Ovary (tissue), 9 donors: ENCODE data around the gene BRICD5. TPM values are rescaled to one million over a fixed set of nuclear protein-coding genes. Genes with fewer than 3 reads are reported as not detected.

Experiments
- DNase-seq, 5 donors: peaks; one replicate each; pipeline ENCODE4 v3.0.0-alpha.2; 2019 to 2020
- H3K27ac ChIP-seq, 2 donors: fragments of 200-600 bp; one replicate each; pipeline versions ENCODE4 v1.5.1 to v1.8.0; 2019 to 2022
- H3K27me3 ChIP-seq: fragments of 200-600 bp; one replicate; pipeline ENCODE4 v1.8.0; 2022
- H3K36me3 ChIP-seq: fragments of 200-600 bp; sonication (generic); one replicate; pipeline ENCODE4 v1.5.1; 2019
- H3K4me1 ChIP-seq: one replicate; pipeline ENCODE4 v1.8.1; 2013; ENCODE audit warnings: mild to moderate bottlenecking, moderate library complexity; ENCODE audit not compliant: insufficient read depth
- H3K4me3 ChIP-seq: fragments of 200-600 bp; sonication (generic); one replicate; pipeline ENCODE4 v1.5.1; 2017
- H3K9me3 ChIP-seq, 2 donors: fragments of 200-600 bp in 1 of 2; sonication (generic) in 1 of 2; one replicate each; pipeline versions ENCODE4 v1.5.1 to v1.8.1; 2013 to 2019; ENCODE audit warnings: mild to moderate bottlenecking in 1 of 2, moderate library complexity in 1 of 2
- CTCF ChIP-seq, 3 donors: fragments of 450-650 bp in 2 of 3; fragments of 200-600 bp in 1 of 3; IDR thresholded peaks; one replicate each; pipeline versions ENCODE4 v1.5.1 to v1.8.0; 2016 to 2022; ENCODE audit warnings: antibody characterized with exemption in 3 of 3, mild to moderate bottlenecking in 1 of 3
- EP300 ChIP-seq: sonication (generic); formaldehyde crosslinking; IDR thresholded peaks from one replicate; pipeline ENCODE4 v1.6.1; 2017; ENCODE audit warnings: antibody characterized with exemption
- POLR2A ChIP-seq: fragments of 450-650 bp; IDR thresholded peaks from one replicate; pipeline ENCODE4 v1.6.1; 2017; ENCODE audit warnings: antibody characterized with exemption, mild to moderate bottlenecking, moderate library complexity
- WGBS, 3 donors: extraction: QIAGEN DNeasy Blood & Tissue Kit in 1 of 3; methylation state at CpG; one replicate each; pipeline versions ENCODE4 v1.1.5 to v1.1.7; 2013 to 2017; 5-methylcytosine and 5-hydroxymethylcytosine counted together
- intact Hi-C, 4 donors: fragments of 100-400 bp; cut with DNase I; formaldehyde crosslinking; loops; one replicate each; pipeline versions ENCODE4 v1.11.0 to v1.15.1; 2022 to 2023
- polyA plus RNA-seq, 2 donors: library from polyadenylated mRNA; stranded (reverse); fragments of 200-250 nt in 1 of 2; fragments of 350-450 nt in 1 of 2; fragmentation: Illumina TruSeq in 1 of 2; extraction: RNeasy Lipid Tissue Mini Kit (QIAGEN cat#74804) in 1 of 2; gene quantifications; one replicate each; pipeline ENCODE4 v1.2.3, GENCODE V29; 2013 to 2014
- total RNA-seq, 7 donors: library from RNA; depleted of rRNA in 2 of 7; stranded (reverse); fragments of >200 nt in 2 of 7; fragmentation: NEBNext Ultra II Directional in 3 of 7; extraction: Animal tissue kit (Norgen Biotek cat#: 25700) in 3 of 7; gene quantifications; one replicate each; pipeline versions ENCODE4 v1.1.0 to v1.2.4, GENCODE V29; 2016 to 2023
- donor health status: DM: no; HTN: no; CAD: no; lungs with moderate emphysema.
- donor health status: DM: no; HTN: no; CAD: no.
- donor health status: Bipolar disorder and iron deficiency.
- donor health status: DM: yes; HTN: yes; CAD: no.
- donor health status: DM: no; HTN: no; CAD: no.
- donor health status: DM: yes; HTN: yes; CAD: no.

Gene BRICD5
- total and polyA plus RNA-seq, 9 donors = 0.37 to 8.3 (median 6.2) TPM

DNA sequence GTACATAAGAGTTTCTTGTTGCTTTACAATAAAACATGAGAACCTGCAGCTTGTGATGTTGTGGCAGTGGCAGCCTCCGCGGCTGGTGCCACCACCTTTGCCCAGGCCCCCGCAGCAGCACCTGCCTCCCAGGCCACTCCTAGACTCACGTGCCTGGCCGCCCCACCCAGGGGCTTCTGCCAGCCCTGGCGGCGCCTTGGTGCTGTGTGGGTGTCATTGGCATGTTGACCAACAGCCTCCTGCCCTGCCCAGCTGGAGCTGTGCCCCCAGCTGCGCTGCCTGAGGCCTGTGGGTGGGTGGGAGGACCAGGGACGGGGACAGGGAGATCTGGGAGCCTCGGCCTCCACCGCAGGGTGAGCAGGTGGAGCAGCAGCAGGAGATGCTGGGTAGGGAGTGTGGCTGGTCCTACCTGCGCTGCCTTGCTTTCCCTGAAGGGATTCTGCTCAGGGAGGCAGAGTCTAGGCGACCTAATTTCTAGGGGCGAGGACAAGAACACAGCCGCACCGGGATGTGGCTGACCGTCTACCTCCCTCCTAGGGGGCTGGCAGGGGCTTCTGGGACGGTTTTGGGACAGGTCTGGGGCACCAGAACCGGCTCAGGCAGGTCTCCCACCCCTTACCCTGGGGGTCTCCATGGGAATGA lies 25.2 kb upstream of the BRICD5 start:
- WGBS, 3 donors = 71 to 76% (median 75%) methylated on average over 17 to 19 of the region's 19 CpGs
- Histone ChIP-seq H3K4me3 (no peak overlapping the region), H3K27me3 (no peaks in the 10 kb centered on the region)

DNA sequence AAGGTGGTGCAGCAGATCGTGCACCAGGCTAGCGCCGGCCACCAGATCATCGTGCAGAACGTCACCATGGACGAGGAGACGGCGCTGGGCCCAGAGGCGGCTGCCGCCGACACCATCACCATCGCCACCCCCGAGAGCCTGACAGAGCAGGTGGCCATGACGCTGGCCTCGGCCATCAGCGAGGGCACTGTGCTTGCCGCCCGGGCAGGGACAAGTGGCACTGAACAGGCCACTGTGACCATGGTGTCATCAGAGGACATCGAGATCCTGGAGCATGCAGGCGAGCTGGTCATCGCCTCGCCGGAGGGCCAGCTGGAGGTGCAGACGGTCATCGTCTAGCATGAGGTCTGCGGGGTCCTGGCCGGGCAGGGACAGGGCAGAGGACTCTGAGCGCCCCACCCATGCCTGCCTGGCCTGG lies 24.6 kb upstream of the BRICD5 start:
- Histone ChIP-seq H3K4me3 (no peak overlapping the region), H3K9me3 (peaks cover 0 to 3% of the 10 kb centered on the region in 2 donors), H3K27ac (no peak overlapping the region), H3K4me1 (peaks cover 7% of the 10 kb centered on the region), H3K27me3 (no peaks in the 10 kb centered on the region), H3K36me3 (no peaks in the 10 kb centered on the region)
- intact Hi-C loops = no loop called here
- no peak for TF ChIP-seq EP300
- TF ChIP-seq POLR2A = no peak
- no peak for TF ChIP-seq CTCF (IDR thresholded peaks at IDR 0.05)
- no peak for DNase-seq
- 91 to 94% (median 92%) methylated on average over 25 to 28 of the region's 28 CpGs for WGBS, 3 donors

More for the DNA sequence above, 25.2 kb upstream of the BRICD5 start:
- no peak overlapping the region for H3K27ac ChIP-seq
- peaks cover 0 to 3% of the 10 kb centered on the region in 2 donors for H3K9me3 ChIP-seq
- H3K36me3 ChIP-seq = no peaks in the 10 kb centered on the region
- DNase-seq = no peak
- H3K4me1 ChIP-seq = peaks cover 7% of the 10 kb centered on the region
- TF ChIP-seq POLR2A (no peak), CTCF (IDR thresholded peaks at IDR 0.05) (no peak), EP300 (no peak)
- intact Hi-C loops = no loop called here

DNA sequence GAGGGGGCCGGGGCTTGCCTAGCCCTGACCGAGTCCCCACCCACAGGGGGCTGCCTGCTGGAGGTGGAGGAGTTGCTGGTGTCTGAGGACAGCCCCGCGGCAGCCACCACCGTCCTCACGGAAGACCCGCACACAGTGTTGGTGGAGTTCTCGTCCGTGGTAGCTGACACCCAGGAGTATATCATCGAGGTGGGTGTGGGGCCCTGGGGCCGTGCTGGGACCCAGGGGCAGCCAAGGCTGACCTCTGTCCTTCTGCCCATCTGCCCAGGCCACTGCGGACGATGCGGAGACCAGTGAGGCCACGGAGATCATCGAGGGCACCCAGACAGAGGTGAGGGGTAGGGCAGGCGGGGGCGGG lies 24.1 kb upstream of the BRICD5 start:
- peaks cover 7% of the 10 kb centered on the region for H3K4me1 ChIP-seq
- no peaks in the 10 kb centered on the region for H3K27me3 ChIP-seq
- TF ChIP-seq EP300 (no peak), POLR2A (no peak), CTCF (IDR thresholded peaks at IDR 0.05) (no peak)
- peaks cover 0 to 3% of the 10 kb centered on the region in 2 donors for H3K9me3 ChIP-seq
- WGBS, 3 donors = 87 to 89% (median 88%) methylated on average over 10 to 18 of the region's 18 CpGs
- DNase-seq = no peak
- no peaks in the 10 kb centered on the region for H3K36me3 ChIP-seq
- no peak overlapping the region for H3K4me3 ChIP-seq
- H3K27ac ChIP-seq = no peak overlapping the region
- intact Hi-C loops = no loop called here

GRCh38 chr16:2233872-2234812 lies 23.5 kb upstream of the BRICD5 start:
- Histone ChIP-seq H3K4me3 (no peak overlapping the region), H3K36me3 (no peaks in the 10 kb centered on the region), H3K9me3 (peaks cover 0 to 3% of the 10 kb centered on the region in 2 donors), H3K27ac (no peak overlapping the region), H3K4me1 (peaks cover 7% of the 10 kb centered on the region), H3K27me3 (no peaks in the 10 kb centered on the region)
- intact Hi-C loops = no loop called here
- no peak for DNase-seq
- TF ChIP-seq EP300 = no peak
- no peak for TF ChIP-seq POLR2A
- TF ChIP-seq CTCF (IDR thresholded peaks at IDR 0.05) = no peak
- WGBS, 3 donors = 91 to 96% (median 93%) methylated on average over 48 to 51 of the region's 51 CpGs
